ENCODE data around the gene COA3. TPM values are rescaled to one million over a fixed set of nuclear protein-coding genes. Genes with fewer than 3 reads are reported as not detected.

The COA3 gene
- polyA plus RNA-seq, 4 donors = 59.1 to 167 (median 159) TPM

DNA sequence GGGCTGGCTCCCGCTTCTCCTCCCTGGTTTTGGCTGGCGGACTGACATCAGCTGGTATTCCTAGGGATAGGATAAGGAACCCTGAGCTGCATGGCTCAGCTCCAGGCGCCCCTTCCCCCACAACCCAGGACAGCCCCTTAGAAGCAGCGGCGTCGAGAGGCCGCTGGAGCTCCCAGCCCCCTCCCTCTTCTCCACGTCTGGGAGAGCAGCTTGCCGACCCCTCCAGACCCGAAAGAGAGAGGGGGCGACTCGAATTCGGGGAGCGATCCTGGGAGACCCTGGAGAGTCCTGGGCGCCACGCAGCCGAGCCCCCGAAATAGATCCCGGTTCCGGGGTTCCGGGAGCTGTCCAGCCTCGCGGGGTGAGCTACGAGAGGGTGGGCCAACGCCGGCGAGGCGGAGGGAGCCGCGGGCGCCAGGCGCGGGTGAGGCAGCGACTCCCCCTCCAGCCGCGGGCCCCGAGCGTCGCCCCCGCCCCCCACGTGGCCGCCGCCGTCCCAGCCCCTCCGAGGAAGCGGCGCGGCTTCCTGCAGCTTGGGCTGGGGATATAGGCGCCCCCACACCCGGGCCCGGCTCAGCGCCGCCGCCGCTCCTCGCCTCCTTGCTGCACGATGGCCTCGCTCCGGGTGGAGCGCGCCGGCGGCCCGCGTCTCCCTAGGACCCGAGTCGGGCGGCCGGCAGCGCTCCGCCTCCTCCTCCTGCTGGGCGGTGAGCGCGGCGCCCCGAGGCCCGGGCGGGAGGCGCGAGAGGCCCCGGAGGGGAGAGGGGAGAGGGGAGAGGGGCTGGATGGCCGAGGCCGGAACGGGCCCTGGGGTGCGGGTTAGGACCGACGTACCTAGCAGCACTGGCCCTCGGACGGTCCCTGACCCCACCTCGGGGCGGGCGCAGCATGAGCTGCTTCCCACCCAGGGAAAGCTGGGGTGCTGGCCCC is 37.6 kb downstream of the COA3 start, which contains the start of gene RAMP2:
RAMP2 (plus strand) TSS at position 576 of the 930 bp plus-strand sequence; CDS start at position 611, 35 bp downstream.
- no peak for DNase-seq (ENCODE audit: low read depth in 4 of 4, low spot score in 3 of 4)

DNA sequence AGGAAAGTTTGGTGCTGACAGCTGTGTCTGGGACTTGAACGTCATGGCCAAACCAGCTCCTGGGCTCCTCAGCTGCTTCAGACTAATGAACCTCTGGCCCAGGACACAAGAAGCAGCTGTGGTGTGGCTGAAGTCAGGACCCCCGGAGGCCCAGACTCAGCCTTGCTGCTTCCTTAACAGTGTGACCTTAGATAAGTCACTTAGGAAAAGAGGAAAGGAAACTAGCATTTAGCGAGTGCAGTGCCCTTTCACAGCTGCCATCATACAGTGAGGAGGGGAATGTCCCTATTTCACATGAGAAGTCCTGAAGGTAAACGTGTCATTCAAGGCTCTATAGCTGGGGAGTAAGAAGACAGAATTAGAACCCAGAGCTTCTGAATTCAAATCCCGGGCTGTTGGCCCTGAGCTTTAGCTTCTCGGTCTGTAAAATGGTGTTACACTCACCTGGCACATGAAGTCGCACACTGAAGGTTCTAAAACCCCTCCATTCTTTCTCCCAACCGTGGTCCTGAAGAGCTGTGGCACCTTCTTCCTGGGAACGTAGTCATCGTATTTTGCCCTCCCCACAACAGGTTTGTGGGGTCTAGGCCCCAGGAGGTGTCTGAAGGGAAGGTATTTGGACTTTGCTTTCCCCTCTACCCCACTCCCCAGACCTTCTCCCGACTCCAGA is 38.4 kb downstream of the COA3 start:
- no peak for DNase-seq (ENCODE audit: low read depth in 4 of 4, low spot score in 3 of 4)

DNA sequence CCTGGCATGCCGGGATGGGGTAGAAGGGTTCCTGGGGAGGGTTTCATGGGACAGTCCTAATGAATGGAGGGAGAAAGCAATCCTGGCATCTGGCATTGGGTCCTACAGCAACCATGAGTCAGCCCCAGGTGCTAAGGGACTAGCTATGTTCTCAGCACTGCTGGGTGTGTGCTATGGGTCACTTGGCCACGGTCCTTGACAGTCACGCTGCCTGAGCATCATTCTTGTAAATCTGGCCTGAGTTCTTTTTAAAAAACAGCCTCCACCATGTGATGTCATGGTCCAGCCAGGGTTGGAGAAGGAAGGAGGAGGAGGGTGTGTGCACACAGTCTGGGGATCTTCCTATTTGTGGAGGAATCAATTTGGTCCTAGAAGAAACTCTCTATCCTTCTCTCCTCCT is 43.7 kb downstream of the COA3 start:
- DNase-seq (ENCODE audit: low read depth in 4 of 4, low spot score in 3 of 4) = no peak

DNA sequence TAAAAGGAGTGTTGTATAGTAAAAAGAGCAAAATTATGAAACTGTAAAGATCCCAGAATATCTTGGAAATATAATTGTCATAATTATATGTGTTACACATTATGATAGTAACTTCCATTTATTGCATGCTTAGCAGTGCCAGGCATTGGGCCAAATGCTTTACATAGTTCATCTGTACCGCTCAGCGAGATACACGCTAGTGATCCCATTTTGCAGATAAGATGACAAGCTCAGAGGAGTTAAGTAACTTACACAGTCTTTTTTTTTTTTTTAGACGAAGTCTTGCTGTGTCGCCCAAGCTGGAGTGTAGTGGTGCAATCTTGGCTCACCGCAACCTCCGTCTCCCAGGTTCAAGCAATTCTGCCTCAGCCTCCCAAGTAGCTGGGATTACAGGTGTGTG is 46.9 kb downstream of the COA3 start:
- DNase-seq (ENCODE audit: low read depth in 4 of 4, low spot score in 3 of 4) = no peak

DNA sequence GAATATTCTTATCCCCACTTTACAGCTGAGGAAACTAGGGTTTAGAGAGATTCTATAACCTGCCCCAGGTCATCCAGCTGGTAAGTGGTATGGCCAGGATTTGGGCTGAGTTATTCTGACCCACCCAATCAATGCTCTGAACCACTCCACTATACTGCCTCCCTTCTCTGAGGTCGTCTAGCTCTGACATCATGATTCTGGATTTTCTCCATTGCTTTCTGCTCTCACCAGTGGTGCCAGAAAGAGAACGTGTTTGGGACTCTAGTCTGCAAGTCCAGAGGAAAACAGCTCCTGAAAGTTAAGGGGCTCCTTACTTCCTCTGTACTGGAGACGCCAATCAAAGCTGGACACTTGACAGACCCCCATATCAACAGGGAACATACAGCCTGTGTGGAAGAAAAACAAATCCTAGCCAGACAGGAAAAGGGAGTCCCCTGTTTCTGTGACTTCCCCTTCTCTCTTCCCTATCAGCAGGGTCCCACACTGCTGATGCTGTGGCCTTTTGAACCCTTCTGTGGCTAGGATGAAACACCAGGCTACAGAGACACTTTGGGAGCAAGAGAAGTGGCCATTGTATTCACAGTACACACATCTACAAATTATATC is 47.7 kb downstream of the COA3 start:
- DNase-seq (ENCODE audit: low read depth in 4 of 4, low spot score in 3 of 4) = no peak

DNA sequence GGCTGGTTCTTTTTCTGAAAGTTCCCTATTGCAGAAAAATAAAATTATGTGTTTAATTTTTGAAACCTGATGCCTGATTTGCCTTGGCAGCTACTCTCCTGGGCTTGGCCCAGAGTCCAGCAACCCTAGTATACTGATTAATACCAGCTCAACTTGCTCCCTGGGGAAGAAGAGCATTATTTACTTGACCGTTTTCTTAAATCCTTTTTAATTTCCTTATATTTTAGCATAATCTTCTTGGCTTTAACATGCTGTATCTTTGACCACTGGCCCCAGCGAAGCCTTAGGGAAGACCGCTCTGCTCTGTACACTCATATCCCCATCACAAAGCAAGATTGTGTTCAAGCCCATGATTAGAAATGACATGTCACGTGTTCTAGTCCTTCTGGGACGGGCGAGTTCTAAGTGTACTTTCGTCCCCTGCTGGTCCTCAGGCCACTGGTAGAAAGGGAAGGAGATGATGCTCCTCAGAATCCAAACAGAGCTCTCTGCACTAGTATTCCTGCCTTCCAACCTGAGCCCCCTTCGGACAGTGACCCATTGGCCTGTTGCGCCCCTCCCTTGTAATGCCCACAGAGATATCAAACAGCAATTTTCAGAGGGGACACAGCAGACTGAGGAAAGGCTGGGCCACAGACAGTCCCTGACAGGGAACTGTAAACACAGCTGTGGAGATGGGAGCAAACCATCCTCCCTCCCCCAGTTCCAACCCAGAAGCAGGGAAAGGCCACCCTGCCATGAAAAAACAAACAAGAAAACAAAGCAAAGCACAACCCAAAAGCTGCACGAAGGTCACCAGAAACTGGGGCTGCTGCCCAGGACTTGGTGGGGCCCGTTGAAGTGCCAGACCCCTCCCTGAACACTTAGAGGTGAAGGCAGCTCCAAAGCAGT is 49.4 kb downstream of the COA3 start:
- DNase-seq (ENCODE audit: low read depth in 4 of 4, low spot score in 3 of 4) = no peak

DNA sequence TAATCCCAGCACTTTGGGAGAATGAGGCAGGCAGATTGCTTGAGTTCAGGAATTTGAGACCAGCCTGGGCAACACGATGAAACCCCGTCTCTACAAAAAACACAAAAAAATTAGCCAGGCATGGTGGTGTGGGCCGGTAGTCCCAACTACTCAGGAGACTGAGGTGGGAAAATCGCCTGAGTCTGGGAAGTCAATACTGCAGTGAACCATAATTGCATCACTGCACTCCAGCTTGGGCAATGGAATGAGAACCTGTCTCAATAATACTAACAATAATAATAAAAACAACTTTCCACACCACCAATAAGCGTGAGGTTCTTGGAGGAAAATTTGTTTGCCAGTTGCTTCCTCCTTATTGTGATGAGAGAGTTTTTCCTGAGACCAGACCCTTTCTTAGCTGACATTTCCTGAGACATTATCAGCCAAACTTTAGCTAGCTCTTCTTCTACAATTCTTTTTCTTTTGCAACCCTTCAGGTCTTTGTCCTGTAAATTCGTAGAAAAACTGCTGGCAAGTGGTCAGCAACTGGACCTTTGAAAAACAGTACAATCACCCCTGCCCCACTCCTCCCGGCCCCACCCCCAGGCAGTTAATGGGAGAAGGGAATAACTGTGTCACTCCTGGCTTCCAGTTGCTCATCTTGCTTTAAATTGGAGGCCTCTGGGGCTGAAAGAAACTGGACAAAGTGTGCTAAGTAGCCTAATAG is 50.1 kb downstream of the COA3 start:
- DNase-seq (ENCODE audit: low read depth in 4 of 4, low spot score in 3 of 4) = no peak

Other genes starting within 250 kb of the COA3 start
- 1 to 10 TPM; 2.2 to 5.8 (median 3.5) TPM for gene HSD17B1, start 245.8 kb downstream of the COA3 start, polyA plus RNA-seq (ENCODE audit: insufficient read length in 4 of 4)
- gene COASY, start 236.6 kb downstream of the COA3 start, polyA plus RNA-seq (ENCODE audit: insufficient read length in 4 of 4) = 10 to 100 TPM; 31.8 to 67.0 (median 48.0) TPM
- 10 to 100 TPM; 33.5 to 41.3 (median 36.0) TPM for gene MLX, start 231.6 kb downstream of the COA3 start, polyA plus RNA-seq (ENCODE audit: insufficient read length in 4 of 4)
- 10 to 100 TPM; 14.3 to 21.8 (median 18.6) TPM for gene PSMC3IP, start 221.0 kb downstream of the COA3 start, polyA plus RNA-seq (ENCODE audit: insufficient read length in 4 of 4)
- 10 to 100 TPM; 38.0 to 58.7 (median 46.7) TPM for gene RETREG3, start 189.3 kb downstream of the COA3 start, polyA plus RNA-seq (ENCODE audit: insufficient read length in 4 of 4)
- 10 to 100 TPM; 32.6 to 57.1 (median 52.7) TPM for gene TUBG1, start 189.0 kb downstream of the COA3 start, polyA plus RNA-seq (ENCODE audit: insufficient read length in 4 of 4)
- gene TUBG2, start 139.4 kb downstream of the COA3 start, polyA plus RNA-seq (ENCODE audit: insufficient read length in 4 of 4) = 10 to 100 TPM; 18.7 to 35.6 (median 28.6) TPM
- 10 to 100 TPM; 12.1 to 22.9 (median 17.7) TPM for gene PLEKHH3, start 121.7 kb downstream of the COA3 start, polyA plus RNA-seq (ENCODE audit: insufficient read length in 4 of 4)
- 1 to 10 TPM in 3 of 4 donors, under 1 TPM in 1; 0.74 to 2.4 (median 1.6) TPM for gene CCR10, start 116.9 kb downstream of the COA3 start, polyA plus RNA-seq (ENCODE audit: insufficient read length in 4 of 4)
- 10 to 100 TPM in 2 of 4 donors, 1 to 10 TPM in 2; 8.1 to 27.7 (median 9.5) TPM for gene CNTNAP1, start 116.2 kb downstream of the COA3 start, polyA plus RNA-seq (ENCODE audit: insufficient read length in 4 of 4)
- 10 to 100 TPM; 30.8 to 64.0 (median 45.3) TPM for gene EZH1, start 53.7 kb downstream of the COA3 start, polyA plus RNA-seq (ENCODE audit: insufficient read length in 4 of 4)
- gene RAMP2, start 37.5 kb downstream of the COA3 start, polyA plus RNA-seq (ENCODE audit: insufficient read length in 4 of 4) = 100 to 1,000 TPM in 2 of 4 donors, 10 to 100 TPM in 2; 92.1 to 140 (median 100) TPM
- gene VPS25, start 25.3 kb downstream of the COA3 start, polyA plus RNA-seq (ENCODE audit: insufficient read length in 4 of 4) = 10 to 100 TPM; 56.7 to 93.6 (median 83.4) TPM
- 10 to 100 TPM in 3 of 4 donors, 1 to 10 TPM in 1; 3.5 to 14.8 (median 12.5) TPM for gene WNK4, start 18.1 kb downstream of the COA3 start, polyA plus RNA-seq (ENCODE audit: insufficient read length in 4 of 4)
- 1 to 10 TPM; 1.4 to 3.6 (median 2.3) TPM for gene CNTD1, start 157 bp upstream of the COA3 start, polyA plus RNA-seq (ENCODE audit: insufficient read length in 4 of 4)
- 10 to 100 TPM; 51.1 to 84.0 (median 68.3) TPM for gene BECN1, start 25.6 kb upstream of the COA3 start, polyA plus RNA-seq (ENCODE audit: insufficient read length in 4 of 4)
- 100 to 1,000 TPM in 2 of 4 donors, 10 to 100 TPM in 2; 72.1 to 114 (median 103) TPM for gene PSME3, start 34.7 kb upstream of the COA3 start, polyA plus RNA-seq (ENCODE audit: insufficient read length in 4 of 4)
- 1 to 10 TPM in 3 of 4 donors, under 1 TPM in 1; 0.79 to 1.9 (median 1.5) TPM for gene AOC2, start 45.9 kb upstream of the COA3 start, polyA plus RNA-seq (ENCODE audit: insufficient read length in 4 of 4)
- gene AOC3, start 52.5 kb upstream of the COA3 start, polyA plus RNA-seq (ENCODE audit: insufficient read length in 4 of 4) = 10 to 100 TPM in 1 of 4 donors, 1 to 10 TPM in 3; 4.4 to 13.8 (median 6.6) TPM
- gene G6PC1, start 102.1 kb upstream of the COA3 start, polyA plus RNA-seq (ENCODE audit: insufficient read length in 4 of 4) = 1 to 10 TPM in 3 of 4 donors, under 1 TPM in 1; 0.52 to 6.1 (median 4.0) TPM
- 10 to 100 TPM; 47.7 to 85.9 (median 54.9) TPM for gene AARSD1, start 165.8 kb upstream of the COA3 start, polyA plus RNA-seq (ENCODE audit: insufficient read length in 4 of 4)
- 1 to 10 TPM in 3 of 4 donors, under 1 TPM in 1; 1.00 to 3.0 (median 1.9) TPM for gene PTGES3L, start 181.4 kb upstream of the COA3 start, polyA plus RNA-seq (ENCODE audit: insufficient read length in 4 of 4)
- gene RUNDC1, start 181.9 kb upstream of the COA3 start, polyA plus RNA-seq (ENCODE audit: insufficient read length in 4 of 4) = 10 to 100 TPM in 3 of 4 donors, 1 to 10 TPM in 1; 8.3 to 17.6 (median 15.9) TPM
- 1,000 to 10,000 TPM; 1,424 to 1,561 (median 1,476) TPM for gene RPL27, start 199.7 kb upstream of the COA3 start, polyA plus RNA-seq (ENCODE audit: insufficient read length in 4 of 4)
- gene IFI35, start 208.1 kb upstream of the COA3 start, polyA plus RNA-seq (ENCODE audit: insufficient read length in 4 of 4) = 10 to 100 TPM in 3 of 4 donors, 1 to 10 TPM in 1; 9.1 to 12.9 (median 11.1) TPM
- 100 to 1,000 TPM; 107 to 136 (median 121) TPM for gene VAT1, start 223.7 kb upstream of the COA3 start, polyA plus RNA-seq (ENCODE audit: insufficient read length in 4 of 4)
- 1 to 10 TPM; 2.2 to 3.7 (median 3.2) TPM for gene RND2, start 226.5 kb upstream of the COA3 start, polyA plus RNA-seq (ENCODE audit: insufficient read length in 4 of 4)